H1 (cell line): ENCODE measurements around the gene JOSD2. TPM values are rescaled to one million over a fixed set of nuclear protein-coding genes. Genes with fewer than 3 reads are reported as not detected.

Experiments
- CTCF ChIA-PET: fragments of 300-600 bp; sonication (Branson Sonifier 250); formaldehyde crosslinking; loops from one replicate; lab custom pipeline; 2021; ENCODE audit not compliant: partially characterized antibody; lab: Charles Lee
- POLR2A ChIA-PET: fragments of 300-600 bp; sonication (Branson Sonifier 250); formaldehyde crosslinking; loops from one replicate; lab custom pipeline; 2021; ENCODE audit warnings: inconsistent platforms; ENCODE audit not compliant: partially characterized antibody; lab: Charles Lee
- DNase-seq, 2 experiments: peaks; one replicate each; pipeline versions ENCODE4 v3.0.0 to v3.0.0-alpha.2; 2010 to 2022; ENCODE audit warnings: low spot score in 2 of 2, low read depth in 1 of 2, mixed read lengths in 1 of 2
- FAIRE-seq: peaks from 2 replicates; lab custom pipeline; 2011; peaks lifted over from hg19 to GRCh38; lab: Jason Lieb, UNC
- H2AFZ ChIP-seq: 2 replicates; pipeline ENCODE4 v1.8.1; 2012; ENCODE audit warnings: low read length, inconsistent platforms
- H2AK5ac ChIP-seq: 2 replicates; pipeline ENCODE4 v1.6.1; 2013; ENCODE audit warnings: low read depth, low read length
- H2BK120ac ChIP-seq: replicated peaks from 2 replicates; pipeline ENCODE3; 2013; ENCODE audit warnings: low read depth, low read length, inconsistent platforms
- H2BK12ac ChIP-seq: 2 replicates; pipeline ENCODE4 v1.6.1; 2013; ENCODE audit warnings: low read depth, low read length
- H2BK15ac ChIP-seq: 2 replicates; pipeline ENCODE4 v1.6.1; 2013; ENCODE audit warnings: low read length
- H2BK20ac ChIP-seq: 2 replicates; pipeline ENCODE4 v1.6.1; 2013; ENCODE audit warnings: low read length
- H2BK5ac ChIP-seq: 2 replicates; pipeline ENCODE4 v1.6.1; 2013; ENCODE audit warnings: low read depth, low read length
- H3K14ac ChIP-seq: 2 replicates; pipeline ENCODE4 v1.6.1; 2013; ENCODE audit warnings: inconsistent platforms; ENCODE audit not compliant: insufficient read length
- H3K18ac ChIP-seq: 2 replicates; pipeline ENCODE4 v1.6.1; 2013; ENCODE audit warnings: low read length; ENCODE audit errors: extremely low read depth
- H3K23ac ChIP-seq: 2 replicates; pipeline ENCODE4 v1.6.1; 2013; ENCODE audit warnings: inconsistent platforms; ENCODE audit not compliant: insufficient read length
- H3K23me2 ChIP-seq: 2 replicates; pipeline ENCODE4 v1.6.1; 2013; ENCODE audit warnings: low read depth, low read length
- H3K27ac ChIP-seq: 2 replicates; pipeline ENCODE4 v1.6.1; 2011; ENCODE audit warnings: low read depth, low read length, inconsistent platforms
- H3K27me3 ChIP-seq, 4 experiments: replicated peaks in 1 of 4; 1 replicate in 1 of 4; 2 replicates in 3 of 4; pipeline versions ENCODE4 v1.6.1 to v1.8.1; 2011 to 2013; ENCODE audit warnings: low read length in 3 of 4, mild to moderate bottlenecking in 3 of 4, inconsistent platforms in 2 of 4, mixed read lengths in 2 of 4, moderate library complexity in 1 of 4; ENCODE audit not compliant: control insufficient read depth in 3 of 4, insufficient read depth in 3 of 4; ENCODE audit errors: extremely low read depth in 1 of 4
- H3K36me3 ChIP-seq, 4 experiments: 2 replicates each; pipeline versions ENCODE4 v1.6.1 to v1.8.1; 2011 to 2013; ENCODE audit warnings: mild to moderate bottlenecking in 4 of 4, low read length in 3 of 4, moderate library complexity in 2 of 4, control low read depth in 1 of 4, inconsistent platforms in 1 of 4; ENCODE audit not compliant: insufficient read depth in 4 of 4, control insufficient read depth in 2 of 4
- H3K4ac ChIP-seq: replicated peaks from 2 replicates; pipeline ENCODE3; 2013; ENCODE audit warnings: low read length, low read depth, mixed read lengths, inconsistent platforms; ENCODE audit not compliant: insufficient read length
- H3K4me1 ChIP-seq, 4 experiments: replicated peaks in 1 of 4; 1 replicate in 1 of 4; 2 replicates in 3 of 4; pipeline versions ENCODE4 v1.6.1 to v1.8.1; 2011 to 2013; ENCODE audit warnings: low read length in 3 of 4, inconsistent platforms in 2 of 4, mixed read lengths in 1 of 4; ENCODE audit not compliant: insufficient read depth in 4 of 4, control insufficient read depth in 3 of 4
- H3K4me2 ChIP-seq, 2 experiments: 2 replicates each; pipeline versions ENCODE4 v1.6.1 to v1.8.1; 2011 to 2013; ENCODE audit warnings: low read depth in 2 of 2, low read length in 2 of 2, control low read depth in 1 of 2, inconsistent platforms in 1 of 2, mild to moderate bottlenecking in 1 of 2; ENCODE audit not compliant: insufficient read depth in 1 of 2
- H3K4me3 ChIP-seq, 4 experiments: fragments of 200-600, 300-600 bp in 1 of 4; sonication (generic), shearing (Covaris generic), sonication (Bioruptor Twin) in 1 of 4; 2 replicates each; pipeline versions ENCODE4 v1.5.1 to v1.8.1; 2011 to 2016; ENCODE audit warnings: low read length in 4 of 4, low read depth in 3 of 4, control low read depth in 2 of 4, inconsistent platforms in 2 of 4, mild to moderate bottlenecking in 2 of 4, mixed read lengths in 1 of 4, moderate library complexity in 1 of 4; ENCODE audit not compliant: insufficient read depth in 2 of 4; ENCODE audit errors: extremely low read depth in 1 of 4
- H3K56ac ChIP-seq: replicated peaks from 2 replicates; pipeline ENCODE3; 2013; ENCODE audit warnings: low read depth, mild to moderate bottlenecking, mixed read lengths, low read length, inconsistent platforms; ENCODE audit not compliant: insufficient read length
- H3K79me1 ChIP-seq: 2 replicates; pipeline ENCODE4 v1.6.1; 2013; ENCODE audit warnings: low read depth, low read length, control low read depth
- H3K79me2 ChIP-seq, 2 experiments: 2 replicates each; pipeline versions ENCODE4 v1.6.1 to v1.8.1; 2012 to 2013; ENCODE audit warnings: low read length in 2 of 2, mild to moderate bottlenecking in 2 of 2, inconsistent platforms in 1 of 2; ENCODE audit not compliant: insufficient read depth in 2 of 2, control insufficient read depth in 1 of 2
- H3K9ac ChIP-seq, 4 experiments: replicated peaks in 1 of 4; 1 replicate in 1 of 4; 2 replicates in 3 of 4; pipeline versions ENCODE4 v1.6.1 to v1.8.1; 2011 to 2013; ENCODE audit warnings: low read depth in 3 of 4, low read length in 3 of 4, control low read depth in 2 of 4, mild to moderate bottlenecking in 2 of 4, moderate library complexity in 2 of 4, inconsistent platforms in 1 of 4; ENCODE audit errors: extremely low read depth in 1 of 4
- H3K9me3 ChIP-seq, 2 experiments: 2 replicates each; pipeline versions ENCODE4 v1.6.1 to v1.8.1; 2012 to 2013; ENCODE audit warnings: mild to moderate bottlenecking in 2 of 2, moderate library complexity in 2 of 2, control low read depth in 1 of 2, inconsistent platforms in 1 of 2, low read depth in 1 of 2, low read length in 1 of 2, mixed read lengths in 1 of 2; ENCODE audit not compliant: insufficient read depth in 2 of 2
- H4K20me1 ChIP-seq, 2 experiments: replicated peaks in 1 of 2; 2 replicates each; pipeline versions ENCODE3 to v1.8.1; 2011 to 2013; ENCODE audit warnings: inconsistent platforms in 2 of 2, low read length in 2 of 2, mild to moderate bottlenecking in 1 of 2; ENCODE audit not compliant: insufficient read depth in 2 of 2, control insufficient read depth in 1 of 2
- H4K5ac ChIP-seq: 2 replicates; pipeline ENCODE4 v1.6.1; 2013; ENCODE audit warnings: low read length, low read depth, mixed read lengths, inconsistent platforms; ENCODE audit not compliant: insufficient read length
- H4K8ac ChIP-seq: 2 replicates; pipeline ENCODE4 v1.8.0; 2013; ENCODE audit warnings: mild to moderate bottlenecking, moderate library complexity, low read length, inconsistent platforms; ENCODE audit not compliant: insufficient read depth; ENCODE audit errors: extremely low read depth
- H4K91ac ChIP-seq: replicated peaks from 2 replicates; pipeline ENCODE3; 2013; ENCODE audit warnings: low read length, mixed read lengths, inconsistent platforms; ENCODE audit not compliant: insufficient read length
- EP300 ChIP-seq, 2 experiments: IDR thresholded peaks; 1 replicate in 1 of 2; 2 replicates in 1 of 2; pipeline ENCODE4 v1.6.1; 2011 to 2012; ENCODE audit warnings: low read depth in 2 of 2, low read length in 2 of 2, mild to moderate bottlenecking in 2 of 2, borderline replicate concordance in 1 of 2, inconsistent platforms in 1 of 2, moderate library complexity in 1 of 2
- FOSL1 ChIP-seq: IDR thresholded peaks from 2 replicates; pipeline ENCODE4 v1.6.1; 2011; ENCODE audit warnings: mild to moderate bottlenecking, low read depth, low read length, moderate library complexity; ENCODE audit not compliant: insufficient read depth
- GABPA ChIP-seq: IDR thresholded peaks from 2 replicates; pipeline ENCODE4 v1.6.1; 2011; ENCODE audit warnings: mild to moderate bottlenecking, low read length, moderate library complexity, borderline replicate concordance; ENCODE audit not compliant: insufficient read depth
- HDAC2 ChIP-seq, 2 experiments: fragments of 300-600 bp in 1 of 2; sonication (generic) in 1 of 2; IDR thresholded peaks; 2 replicates each; pipeline ENCODE4 v1.6.1; 2011 to 2012; ENCODE audit warnings: low read depth in 2 of 2, low read length in 2 of 2, mild to moderate bottlenecking in 2 of 2, moderate library complexity in 2 of 2, borderline replicate concordance in 1 of 2, inconsistent platforms in 1 of 2
- HDAC6 ChIP-seq: IDR thresholded peaks from one replicate; pipeline ENCODE4 v1.7.1; 2012; ENCODE audit warnings: low read depth, mild to moderate bottlenecking, inconsistent platforms, low read length, moderate library complexity
- POLR2A ChIP-seq, 2 experiments: IDR thresholded peaks; 1 replicate in 1 of 2; 2 replicates in 1 of 2; pipeline ENCODE4 v1.6.1; 2011; ENCODE audit warnings: low read depth in 2 of 2, low read length in 2 of 2, mild to moderate bottlenecking in 2 of 2; ENCODE audit errors: control extremely low read depth in 1 of 2
- RBBP5 ChIP-seq: IDR thresholded peaks from 2 replicates; pipeline ENCODE4 v1.7.1; 2012; ENCODE audit warnings: low read depth, mild to moderate bottlenecking, inconsistent platforms, low read length, moderate library complexity, borderline replicate concordance
- SIX5 ChIP-seq: IDR thresholded peaks from 2 replicates; pipeline ENCODE4 v1.6.1; 2011; ENCODE audit warnings: mild to moderate bottlenecking, low read depth, low read length
- SP1 ChIP-seq: IDR thresholded peaks from 2 replicates; pipeline ENCODE4 v1.6.1; 2011; ENCODE audit warnings: low read depth, low read length
- TAF1 ChIP-seq: IDR thresholded peaks from 2 replicates; pipeline ENCODE4 v1.6.1; 2011; ENCODE audit warnings: mild to moderate bottlenecking, low read depth, low read length
- ZNF274 ChIP-seq: IDR thresholded peaks from 2 replicates; pipeline ENCODE4 v1.7.0; 2012; ENCODE audit warnings: low read length, borderline replicate concordance; ENCODE audit errors: extremely low read depth
- WGBS, 2 experiments: shearing (Covaris generic) in 1 of 2; methylation state at CpG; one replicate each; pipeline versions ENCODE4 v1.1.6 to v1.1.7; 2013 to 2015; ENCODE audit warnings: low lambda C conversion rate in 2 of 2, mixed read lengths in 2 of 2, inconsistent platforms in 1 of 2, low coverage in 1 of 2, missing lambda C conversion rate in 1 of 2; ENCODE audit not compliant: insufficient replicate concordance in 2 of 2, insufficient coverage in 1 of 2, insufficient read length in 1 of 2; ENCODE audit errors: extremely low coverage in 1 of 2, missing lambda C conversion rate in 1 of 2; 5-methylcytosine and 5-hydroxymethylcytosine counted together
- polyA plus RNA-seq, 7 experiments: library from polyadenylated mRNA; depleted of rRNA in 3 of 7; stranded (reverse) in 5 of 7; unstranded in 2 of 7; fragments of >200 nt in 5 of 7; fragments of 200-250 nt in 2 of 7; gene quantifications; 1 replicate in 5 of 7; 2 replicates in 1 of 7; 4 replicates in 1 of 7; pipeline versions ENCODE4 v1.2.1 to v1.2.3, GENCODE V29; 2011 to 2013; ENCODE audit warnings: missing spikeins in 2 of 7, mixed read lengths in 2 of 7
- total RNA-seq: library from RNA; stranded (reverse); fragmentation: NEBNext Ultra II Directional; extraction: Animal tissue kit (Norgen Biotek cat#: 25700); gene quantifications from 2 replicates; pipeline ENCODE4 v1.2.1, GENCODE V29; 2021

The JOSD2 gene
- total and polyA plus RNA-seq, 2 of the 8 experiments (the other 6 are each of a cell fraction or from before 2014, with no cell fraction given): 1.9 to 6.6 TPM

- CTCF ChIA-PET: interaction anchor here (1.1 kb wide), 1 partner anchor 446 kb away, joined by 3 read pairs; no protein-coding TSS in a partner anchor
- peak within 1 kb of the TSS; percentile 95 for H4K8ac ChIP-seq
- 2% methylated on average over 46 of the region's 58 CpGs; no CpG with 5 or more reads in 1 of the 2 experiments for WGBS, 2 experiments
- H3K79me2 ChIP-seq: peaks cover 4 to 16% of the 10 kb centered on the region in 2 experiments; a peak in 3 of 4 replicates
- H3K56ac ChIP-seq: peak within 1 kb of the TSS; percentile 88
- peak within 1 kb of the TSS; percentile 85 for H4K5ac ChIP-seq
- peak within 1 kb of the TSS; percentile 95; the same call in 1 of the 2 replicates for H2BK5ac ChIP-seq
- no peak for FAIRE-seq
- peak within 1 kb of the TSS; percentile 90 for H4K91ac ChIP-seq
- H3K79me1 ChIP-seq: peaks cover 10% of the 10 kb centered on the region
- H2BK15ac ChIP-seq: peak within 1 kb of the TSS; percentile 61; the same call in 1 of the 2 replicates
- H2BK20ac ChIP-seq: no peak within 1 kb of the TSS
- H3K4ac ChIP-seq: peak within 1 kb of the TSS; percentile 88
- H3K27me3 ChIP-seq: no peaks in the 10 kb centered on the region; a peak in 1 of 7 replicates
- H2AK5ac ChIP-seq: no peak within 1 kb of the TSS
- H3K14ac ChIP-seq: no peak within 1 kb of the TSS
- H3K23me2 ChIP-seq: peaks cover 2% of the 10 kb centered on the region; the same call in 1 of the 2 replicates
- peaks cover 6 to 8% of the 10 kb centered on the region in 2 experiments for H4K20me1 ChIP-seq
- peaks cover 2 to 31% (median 8%) of the 10 kb centered on the region in 4 experiments; a peak in 5 of 8 replicates for H3K36me3 ChIP-seq
- peak within 1 kb of the TSS; percentile 79 to 95 (median 86) for H3K9ac ChIP-seq
- peak within 1 kb of the TSS; percentile 95 for H3K18ac ChIP-seq
- no peak within 1 kb of the TSS for H3K23ac ChIP-seq
- H3K27ac ChIP-seq: peak within 1 kb of the TSS; percentile 86
- H3K4me3 ChIP-seq: peak within 1 kb of the TSS; percentile 79 to 92 (median 85)
- peak within 1 kb of the TSS; percentile 21; the same call in 1 of the 2 replicates for H2AFZ ChIP-seq
- H3K4me2 ChIP-seq: peak within 1 kb of the TSS; percentile 59 to 69
- H3K4me1 ChIP-seq: no peaks in the 10 kb centered on the region
- H2BK12ac ChIP-seq: peak within 1 kb of the TSS; percentile 75; the same call in 1 of the 2 replicates
- POLR2A ChIA-PET: interaction anchor here (1.5 to 2.7 kb wide), 4 partner anchors 9 to 15 kb away, joined by 4 to 12 read pairs (median 6); no protein-coding TSS in a partner anchor
- H2BK120ac ChIP-seq: peak within 1 kb of the TSS; percentile 80
- peaks cover 3 to 6% of the 10 kb centered on the region in 2 experiments; a peak in 3 of 4 replicates for H3K9me3 ChIP-seq
- peak; percentile 93 to 98 for DNase-seq
- TF ChIP-seq SP1: peak; percentile 88
- TF ChIP-seq ZNF274: no peak
- 0 out of 2 replicates have a peak, but pooled peaks have one; percentile 27 for TF ChIP-seq GABPA
- TF ChIP-seq EP300 (IDR thresholded peaks at IDR 0.05; ENCODE audit: borderline replicate concordance in 1 of 2, low read depth in 2 of 2, low read length in 2 of 2): no peak
- TF ChIP-seq SIX5: no peak
- no peak for TF ChIP-seq RBBP5
- peak in 1 of 2 experiments; percentile 92; a peak in 2 of 3 replicates for TF ChIP-seq POLR2A (IDR thresholded peaks at IDR 0.05; ENCODE audit: control extremely low read depth in 1 of 2, low read depth in 2 of 2, low read length in 2 of 2)
- no peak for TF ChIP-seq HDAC6
- TF ChIP-seq FOSL1: no peak
- peak; percentile 93 for TF ChIP-seq TAF1
- no peak for TF ChIP-seq HDAC2 (IDR thresholded peaks at IDR 0.05; ENCODE audit: borderline replicate concordance in 1 of 2, low read depth in 2 of 2, low read length in 2 of 2)
Measured at GRCh38 chr19:50476224-50476906, 34.6 kb downstream of the JOSD2 start, which contains the start of the genes EMC10 and GARIN5A. EMC10 (plus strand) TSS chr19:50476507; CDS start chr19:50476545, 38 bp downstream. GARIN5A (minus strand) TSS chr19:50476848; CDS start chr19:50476388, 460 bp downstream.
